ENCODE results near the gene KLF16.

KLF16 gene

GRCh38 chr19:1871140-1871597, 7.8 kb upstream of the KLF16 start:
- no peak overlapping the region for H3K4me2 ChIP-seq (ENCODE audit: low read length)
- no peaks in the 10 kb centered on the region for H3K9me2 ChIP-seq (ENCODE audit: low read depth, low read length)
- H3K27ac ChIP-seq (ENCODE audit: low read depth, low read length, poor library complexity, severe bottlenecking): no peak overlapping the region
- H3K9ac ChIP-seq (ENCODE audit: low read length): no peak overlapping the region
- H3K36me3 ChIP-seq (ENCODE audit: insufficient read depth, low read length): peaks cover 21% of the 10 kb centered on the region; the same call in 1 of the 2 replicates
- H3K27me3 ChIP-seq (ENCODE audit: insufficient read depth, low read length): no peaks in the 10 kb centered on the region
- peaks cover 22% of the 10 kb centered on the region for H3K4me1 ChIP-seq (ENCODE audit: insufficient read depth, low read length, severe bottlenecking)
- H3K4me3 ChIP-seq (ENCODE audit: low read depth, low read length, poor library complexity, severe bottlenecking): no peak overlapping the region
- TF ChIP-seq EZH2 (IDR thresholded peaks at IDR 0.05; ENCODE audit: borderline replicate concordance, low read length) (no peak), CTCF (IDR thresholded peaks at IDR 0.05; ENCODE audit: low read length) (no peak)
- H2AFZ ChIP-seq (ENCODE audit: low read length): no peak overlapping the region
- no peaks in the 10 kb centered on the region for H3K9me3 ChIP-seq (ENCODE audit: low read length)
- H3K79me2 ChIP-seq (ENCODE audit: insufficient read depth, low read length): peaks cover 29% of the 10 kb centered on the region
- no peaks in the 10 kb centered on the region for H3F3A ChIP-seq (ENCODE audit: insufficient read depth, low read length)
- no peaks in the 10 kb centered on the region for H4K20me1 ChIP-seq (ENCODE audit: insufficient read depth, low read length)

GRCh38 chr19:1868971-1869370, 5.6 kb upstream of the KLF16 start:
- Histone ChIP-seq H3K9me3 (ENCODE audit: low read length) (no peaks in the 10 kb centered on the region), H3K4me2 (ENCODE audit: low read length) (no peak overlapping the region), H3K36me3 (ENCODE audit: insufficient read depth, low read length) (peaks cover 20% of the 10 kb centered on the region; the same call in 1 of the 2 replicates), H3K27me3 (ENCODE audit: insufficient read depth, low read length) (no peaks in the 10 kb centered on the region), H3K27ac (ENCODE audit: low read depth, low read length, poor library complexity, severe bottlenecking) (no peak overlapping the region), H2AFZ (ENCODE audit: low read length) (no peak overlapping the region), H3K4me1 (ENCODE audit: insufficient read depth, low read length, severe bottlenecking) (peaks cover 16% of the 10 kb centered on the region), H3K4me3 (ENCODE audit: low read depth, low read length, poor library complexity, severe bottlenecking) (no peak overlapping the region), H4K20me1 (ENCODE audit: insufficient read depth, low read length) (no peaks in the 10 kb centered on the region), H3K9ac (ENCODE audit: low read length) (no peak overlapping the region), H3F3A (ENCODE audit: insufficient read depth, low read length) (no peaks in the 10 kb centered on the region), H3K9me2 (ENCODE audit: low read depth, low read length) (no peaks in the 10 kb centered on the region), H3K79me2 (ENCODE audit: insufficient read depth, low read length) (peaks cover 13% of the 10 kb centered on the region)
- no peak for TF ChIP-seq EZH2 (IDR thresholded peaks at IDR 0.05; ENCODE audit: borderline replicate concordance, low read length)
- TF ChIP-seq CTCF (IDR thresholded peaks at IDR 0.05; ENCODE audit: low read length): no peak

GRCh38 chr19:1867349-1867724, 4.0 kb upstream of the KLF16 start:
- Histone ChIP-seq H3K36me3 (ENCODE audit: insufficient read depth, low read length) (peaks cover 12% of the 10 kb centered on the region; the same call in 1 of the 2 replicates), H3K79me2 (ENCODE audit: insufficient read depth, low read length) (no peaks in the 10 kb centered on the region), H3K9me3 (ENCODE audit: low read length) (no peaks in the 10 kb centered on the region), H3K9me2 (ENCODE audit: low read depth, low read length) (no peaks in the 10 kb centered on the region), H3K27me3 (ENCODE audit: insufficient read depth, low read length) (no peaks in the 10 kb centered on the region), H3K4me2 (ENCODE audit: low read length) (no peak overlapping the region), H2AFZ (ENCODE audit: low read length) (no peak overlapping the region), H3K27ac (ENCODE audit: low read depth, low read length, poor library complexity, severe bottlenecking) (no peak overlapping the region), H3K4me3 (ENCODE audit: low read depth, low read length, poor library complexity, severe bottlenecking) (no peak overlapping the region), H3K4me1 (ENCODE audit: insufficient read depth, low read length, severe bottlenecking) (peaks cover 6% of the 10 kb centered on the region), H4K20me1 (ENCODE audit: insufficient read depth, low read length) (no peaks in the 10 kb centered on the region), H3K9ac (ENCODE audit: low read length) (no peak overlapping the region), H3F3A (ENCODE audit: insufficient read depth, low read length) (no peaks in the 10 kb centered on the region)
- no peak for TF ChIP-seq CTCF (IDR thresholded peaks at IDR 0.05; ENCODE audit: low read length)
- TF ChIP-seq EZH2 (IDR thresholded peaks at IDR 0.05; ENCODE audit: borderline replicate concordance, low read length): no peak

Data from OCI-LY1 (cell line).